Neural progenitor cell (in vitro differentiated cells): ENCODE measurements around the gene MYH7. TPM values are rescaled to one million over a fixed set of nuclear protein-coding genes. Genes with fewer than 3 reads are reported as not detected.

Source experiments
- DNase-seq: peaks from one replicate; pipeline ENCODE4 v3.0.0-alpha.2; 2016; ENCODE audit warnings: low spot score
- H2AFZ ChIP-seq: fragments of 200-600 bp; sonication (generic); replicated peaks from 2 replicates; pipeline ENCODE4 v1.6.1; 2016; ENCODE audit warnings: antibody characterized with exemption
- H3F3A ChIP-seq: fragments of 200-600 bp; sonication (generic); 2 replicates; pipeline ENCODE4 v1.6.1; 2016; ENCODE audit warnings: antibody characterized with exemption, low read depth
- H3K27ac ChIP-seq: fragments of 200-600 bp; sonication (generic); 2 replicates; pipeline ENCODE4 v1.5.1; 2016; ENCODE audit warnings: mild to moderate bottlenecking
- H3K27me3 ChIP-seq: fragments of 200-600 bp; sonication (generic); 2 replicates; pipeline ENCODE4 v1.6.1; 2016; ENCODE audit warnings: mild to moderate bottlenecking, moderate library complexity
- H3K36me3 ChIP-seq: fragments of 200-600 bp; sonication (generic); 2 replicates; pipeline ENCODE4 v1.5.1; 2016
- H3K4me1 ChIP-seq: fragments of 200-600 bp; sonication (generic); 2 replicates; pipeline ENCODE4 v1.6.1; 2016; ENCODE audit warnings: mixed run types
- H3K4me2 ChIP-seq: fragments of 200-600 bp; sonication (generic); 2 replicates; pipeline ENCODE4 v1.6.1; 2016
- H3K4me3 ChIP-seq: fragments of 200-600 bp; sonication (generic); 2 replicates; pipeline ENCODE4 v1.5.1; 2016
- H3K79me2 ChIP-seq: fragments of 200-600 bp; sonication (generic); 2 replicates; pipeline ENCODE4 v1.6.1; 2016; ENCODE audit warnings: low read depth
- H3K9ac ChIP-seq: fragments of 200-600 bp; sonication (generic); 2 replicates; pipeline ENCODE4 v1.6.1; 2016
- H3K9me3 ChIP-seq: fragments of 200-600 bp; sonication (generic); 2 replicates; pipeline ENCODE4 v1.5.1; 2016; ENCODE audit warnings: low read depth
- H4K20me1 ChIP-seq: fragments of 200-600 bp; sonication (generic); 2 replicates; pipeline ENCODE4 v1.6.1; 2016; ENCODE audit warnings: low read depth
- H3K27ac Mint-ChIP-seq: 3 replicates; pipeline ENCODE4 v1.8.0; 2021; ENCODE audit warnings: mixed read lengths
- H3K27me3 Mint-ChIP-seq: 2 replicates; pipeline ENCODE4 v1.8.0; 2022; ENCODE audit warnings: low read depth, mild to moderate bottlenecking, inconsistent platforms, moderate library complexity, mixed read lengths; ENCODE audit not compliant: insufficient read depth
- H3K36me3 Mint-ChIP-seq: 3 replicates; pipeline ENCODE4 v1.8.0; 2021; ENCODE audit warnings: mixed read lengths
- H3K4me1 Mint-ChIP-seq: 3 replicates; pipeline ENCODE4 v1.8.0; 2021; ENCODE audit warnings: mixed read lengths
- H3K4me3 Mint-ChIP-seq: 3 replicates; pipeline ENCODE4 v1.8.0; 2021; ENCODE audit warnings: mild to moderate bottlenecking, moderate library complexity, mixed read lengths
- H3K9me3 Mint-ChIP-seq: 3 replicates; pipeline ENCODE4 v1.8.0; 2020; ENCODE audit warnings: mixed read lengths
- CTCF ChIP-seq: fragments of 200-600 bp; sonication (generic); IDR thresholded peaks from 2 replicates; pipeline ENCODE4 v1.5.1; 2017; ENCODE audit warnings: antibody characterized with exemption, mild to moderate bottlenecking
- EZH2 ChIP-seq: fragments of 200-600 bp; sonication (generic); IDR thresholded peaks from 2 replicates; pipeline ENCODE4 v1.6.1; 2017; ENCODE audit warnings: antibody characterized with exemption, mild to moderate bottlenecking, moderate library complexity
- EZH2phosphoT487 ChIP-seq: fragments of 200-600 bp; sonication (generic); IDR thresholded peaks from 2 replicates; pipeline ENCODE4 v1.6.1; 2017; ENCODE audit warnings: antibody characterized with exemption
- total RNA-seq: library from RNA; depleted of rRNA; stranded (reverse); fragments of >200 nt; gene quantifications from 2 replicates; pipeline ENCODE4 v1.2.3, GENCODE V29; 2015; ENCODE audit warnings: low replicate concordance

MYH7 gene
- total RNA-seq, 1 donor from 2014 or later, result not detected

- peak overlapping the region; percentile 21 for H3K4me3 ChIP-seq
- TF ChIP-seq CTCF (no peak), EZH2 (no peak), EZH2phosphoT487 (no peak)
- H3F3A ChIP-seq, result peaks cover 12% of the 10 kb centered on the region
- Mint-ChIP-seq H3K4me3 (peak overlapping the region; percentile 48), H3K27me3 (peaks cover 8% of the 10 kb centered on the region), H3K36me3 (no peaks in the 10 kb centered on the region), H3K4me1 (peaks cover 26% of the 10 kb centered on the region), H3K9me3 (no peaks in the 10 kb centered on the region), H3K27ac (peak overlapping the region; percentile 85)
- H3K9me3 ChIP-seq, result no peaks in the 10 kb centered on the region
- no peaks in the 10 kb centered on the region for H4K20me1 ChIP-seq
- H3K27me3 ChIP-seq, result no peaks in the 10 kb centered on the region
- H3K79me2 ChIP-seq, result no peaks in the 10 kb centered on the region
- H3K36me3 ChIP-seq, result no peaks in the 10 kb centered on the region
- H3K27ac ChIP-seq, result no peak overlapping the region
- peak overlapping the region; percentile 71 for H3K4me2 ChIP-seq
- DNase-seq, result no peak
- peaks cover 13% of the 10 kb centered on the region for H3K4me1 ChIP-seq
- H3K9ac ChIP-seq, result no peak overlapping the region
- H2AFZ ChIP-seq, result peak overlapping the region; percentile 89
These were observed 58.3 kb downstream of the MYH7 start for GRCh38 chr14:23377198-23377550.

- Histone ChIP-seq H2AFZ (peak within 1 kb of the TSS; percentile 89), H3K27ac (peak within 1 kb of the TSS; percentile 37), H3K36me3 (no peaks in the 10 kb centered on the region), H3K4me1 (peaks cover 13% of the 10 kb centered on the region), H3K27me3 (no peaks in the 10 kb centered on the region), H3K79me2 (no peaks in the 10 kb centered on the region), H3F3A (peaks cover 12% of the 10 kb centered on the region), H3K4me3 (peak within 1 kb of the TSS; percentile 21), H3K9me3 (no peaks in the 10 kb centered on the region), H3K9ac (no peak within 1 kb of the TSS), H4K20me1 (no peaks in the 10 kb centered on the region), H3K4me2 (peak within 1 kb of the TSS; percentile 71)
- Mint-ChIP-seq H3K27ac (peak within 1 kb of the TSS; percentile 85), H3K27me3 (peaks cover 8% of the 10 kb centered on the region), H3K36me3 (no peaks in the 10 kb centered on the region), H3K4me1 (peaks cover 26% of the 10 kb centered on the region), H3K4me3 (peak within 1 kb of the TSS; percentile 59), H3K9me3 (no peaks in the 10 kb centered on the region)
- TF ChIP-seq EZH2phosphoT487, result no peak
- TF ChIP-seq CTCF, result peak; percentile 14
- peak; percentile 81 for DNase-seq
These were observed 58.8 kb downstream of the MYH7 start, which contains the start of gene CMTM5 for GRCh38 chr14:23376482-23377197. TSS of gene CMTM5 (plus strand) at chr14:23377046. CDS start at chr14:23377252, 206 bp downstream.

- no peaks in the 10 kb centered on the region for H3K79me2 ChIP-seq
- no peaks in the 10 kb centered on the region for H3K36me3 ChIP-seq
- Mint-ChIP-seq H3K9me3 (no peaks in the 10 kb centered on the region), H3K4me1 (peaks cover 20% of the 10 kb centered on the region), H3K36me3 (no peaks in the 10 kb centered on the region), H3K27ac (no peak overlapping the region), H3K27me3 (peaks cover 8% of the 10 kb centered on the region), H3K4me3 (no peak overlapping the region)
- no peak overlapping the region for H3K4me2 ChIP-seq
- H3F3A ChIP-seq, result peaks cover 12% of the 10 kb centered on the region
- H3K4me3 ChIP-seq, result no peak overlapping the region
- peaks cover 13% of the 10 kb centered on the region for H3K4me1 ChIP-seq
- H4K20me1 ChIP-seq, result no peaks in the 10 kb centered on the region
- no peak overlapping the region for H2AFZ ChIP-seq
- no peak for DNase-seq
- no peaks in the 10 kb centered on the region for H3K9me3 ChIP-seq
- H3K27ac ChIP-seq, result no peak overlapping the region
- no peak for TF ChIP-seq CTCF
- no peak for TF ChIP-seq EZH2phosphoT487
- TF ChIP-seq EZH2, result no peak
- no peaks in the 10 kb centered on the region for H3K27me3 ChIP-seq
- H3K9ac ChIP-seq, result no peak overlapping the region
These were observed 59.8 kb downstream of the MYH7 start for GRCh38 chr14:23375527-23376251.
